GM13977 (cell line): Measurements from ENCODE around the gene TUSC7.

Source experiments
- DNase-seq: peaks from one replicate; pipeline ENCODE4 v3.0.0; 2012; ENCODE audit warnings: low spot score
- CTCF ChIP-seq: IDR thresholded peaks from 2 replicates; pipeline ENCODE4 v1.5.1; 2012; ENCODE audit warnings: mild to moderate bottlenecking, control low read depth; ENCODE audit not compliant: insufficient read depth; ENCODE audit errors: extremely low read depth, missing control alignments
- in situ Hi-C: fragments of 300-500 bp; cut with MboI; formaldehyde crosslinking; loops from one replicate; pipeline ENCODE4 v1.12.0; 2022; ENCODE audit warnings: low sequenced_read_pairs, low pct_unique_long_range_greater_than_20kb, mixed read lengths, inconsistent platforms; ENCODE audit not compliant: unreplicated experiment

TUSC7 gene

GRCh38 chr3:116709479-116709878, at the start of gene TUSC7:
Gene TUSC7, plus strand, starts transcription at chr3:116709779.
- no peak for TF ChIP-seq CTCF
- DNase-seq: no peak
- in situ Hi-C loops: no loop called here

GRCh38 chr3:116661196-116661595, 48.4 kb upstream of the TUSC7 start:
- in situ Hi-C loops: no loop called here

DNA sequence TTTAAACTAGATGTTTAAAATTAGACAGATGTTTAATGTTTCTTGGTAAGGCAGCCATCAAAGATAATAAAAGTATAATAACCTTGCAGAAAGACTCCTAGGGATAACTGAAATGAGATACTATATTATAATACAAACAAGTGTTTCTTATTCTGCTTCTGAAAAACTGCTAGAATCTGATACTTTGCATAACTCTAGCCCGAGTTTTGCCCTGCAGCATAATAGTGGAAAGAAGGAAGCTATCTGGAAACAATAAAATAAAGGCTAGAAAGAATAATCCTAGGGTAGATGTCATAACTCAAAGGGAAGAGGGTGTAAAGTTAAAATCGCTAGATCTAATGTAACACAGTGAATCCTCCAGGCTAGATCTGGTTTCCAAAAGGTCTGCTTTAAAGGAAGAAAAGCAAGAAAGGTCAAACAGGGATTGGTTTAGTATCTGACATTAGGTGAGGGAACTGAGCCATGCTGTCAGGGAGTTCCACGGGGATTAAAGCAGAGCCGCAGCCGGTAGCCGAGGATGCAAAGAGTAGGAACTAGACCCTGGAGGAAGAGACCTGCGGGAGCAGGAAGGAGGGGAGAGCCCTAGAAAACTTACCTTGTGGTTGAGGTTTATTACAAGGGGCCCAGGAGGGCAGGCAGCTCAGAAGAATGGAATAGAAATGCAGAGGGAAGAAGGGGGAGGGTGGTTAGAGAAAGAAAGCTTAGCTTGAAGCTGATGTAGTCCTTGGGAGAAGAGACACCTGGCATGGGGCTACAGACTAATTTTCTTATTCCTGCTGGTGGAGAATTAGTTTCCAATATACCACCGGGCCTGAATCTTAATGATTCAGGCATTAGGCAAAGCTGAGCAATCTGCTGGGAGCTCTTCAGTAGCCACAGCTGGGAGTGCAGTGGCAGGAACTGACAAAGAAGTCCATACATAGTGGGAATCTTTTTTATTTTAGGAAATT, 46.1 kb upstream of the TUSC7 start:
- DNase-seq: no peak
- in situ Hi-C loops: no loop called here
- no peak for TF ChIP-seq CTCF

More at GRCh38 chr3:116661196-116661595, 48.4 kb upstream of the TUSC7 start:
- TF ChIP-seq CTCF: no peak
- DNase-seq: no peak

- no peak for DNase-seq
- TF ChIP-seq CTCF: no peak
- in situ Hi-C loops: no loop called here
Measured at GRCh38 chr3:116667324-116667723, 42.3 kb upstream of the TUSC7 start.

GRCh38 chr3:116667791-116668190, 41.8 kb upstream of the TUSC7 start:
- in situ Hi-C loops: no loop called here
- no peak for TF ChIP-seq CTCF
- DNase-seq: no peak

DNA sequence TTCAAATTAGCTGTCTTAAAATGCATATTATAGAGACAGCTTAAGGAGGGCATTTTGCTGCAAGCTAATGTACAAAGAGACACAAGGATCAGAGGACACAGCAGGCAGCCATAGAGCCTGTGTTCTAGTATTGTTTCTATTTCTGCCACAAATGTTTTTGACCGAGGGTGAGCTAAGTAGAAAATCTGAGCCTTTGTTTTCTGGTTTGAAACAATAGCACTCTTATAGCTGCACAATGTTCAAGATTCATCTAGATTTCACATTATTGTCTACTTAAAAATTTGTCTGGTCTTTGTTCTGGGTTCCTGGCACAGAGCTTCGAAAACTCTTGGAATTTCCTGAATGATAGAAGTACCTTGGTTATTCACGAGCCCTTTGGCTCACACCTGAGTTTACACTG, 40.0 kb upstream of the TUSC7 start:
- in situ Hi-C loops: no loop called here
- DNase-seq: no peak
- no peak for TF ChIP-seq CTCF
